ENCODE results near the gene COPS9.

COPS9 gene

DNA sequence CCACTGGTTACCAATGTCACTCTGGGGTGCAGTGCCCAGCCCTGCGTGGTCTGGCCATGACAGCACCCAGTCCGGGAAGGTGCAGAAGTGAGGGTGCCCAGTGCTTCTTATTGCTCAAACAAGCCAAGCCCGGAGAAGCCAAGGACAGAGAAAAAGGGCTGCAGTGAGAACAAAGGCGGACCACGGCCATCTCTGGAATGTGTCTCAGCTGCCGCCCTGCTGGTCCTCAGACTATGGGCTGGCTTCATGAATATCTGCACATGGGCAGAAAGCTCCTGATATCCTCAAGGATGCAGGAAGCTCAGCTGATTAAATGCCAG is 28.7 kb downstream of the COPS9 start:
- Mint-ChIP-seq H3K4me1 (no peaks in the 10 kb centered on the region), H3K27ac (no peak overlapping the region), H3K9me3 (no peaks in the 10 kb centered on the region), H3K36me3 (ENCODE audit: low read depth) (no peaks in the 10 kb centered on the region), H3K27me3 (ENCODE audit: low read depth, poor library complexity) (peaks cover 47% of the 10 kb centered on the region), H3K4me3 (no peak overlapping the region)
- TF ChIP-seq, protein P1, sequence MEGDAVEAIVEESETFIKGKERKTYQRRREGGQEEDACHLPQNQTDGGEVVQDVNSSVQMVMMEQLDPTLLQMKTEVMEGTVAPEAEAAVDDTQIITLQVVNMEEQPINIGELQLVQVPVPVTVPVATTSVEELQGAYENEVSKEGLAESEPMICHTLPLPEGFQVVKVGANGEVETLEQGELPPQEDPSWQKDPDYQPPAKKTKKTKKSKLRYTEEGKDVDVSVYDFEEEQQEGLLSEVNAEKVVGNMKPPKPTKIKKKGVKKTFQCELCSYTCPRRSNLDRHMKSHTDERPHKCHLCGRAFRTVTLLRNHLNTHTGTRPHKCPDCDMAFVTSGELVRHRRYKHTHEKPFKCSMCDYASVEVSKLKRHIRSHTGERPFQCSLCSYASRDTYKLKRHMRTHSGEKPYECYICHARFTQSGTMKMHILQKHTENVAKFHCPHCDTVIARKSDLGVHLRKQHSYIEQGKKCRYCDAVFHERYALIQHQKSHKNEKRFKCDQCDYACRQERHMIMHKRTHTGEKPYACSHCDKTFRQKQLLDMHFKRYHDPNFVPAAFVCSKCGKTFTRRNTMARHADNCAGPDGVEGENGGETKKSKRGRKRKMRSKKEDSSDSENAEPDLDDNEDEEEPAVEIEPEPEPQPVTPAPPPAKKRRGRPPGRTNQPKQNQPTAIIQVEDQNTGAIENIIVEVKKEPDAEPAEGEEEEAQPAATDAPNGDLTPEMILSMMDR (IDR thresholded peaks at IDR 0.05), result no peak
- no peak for DNase-seq

DNA sequence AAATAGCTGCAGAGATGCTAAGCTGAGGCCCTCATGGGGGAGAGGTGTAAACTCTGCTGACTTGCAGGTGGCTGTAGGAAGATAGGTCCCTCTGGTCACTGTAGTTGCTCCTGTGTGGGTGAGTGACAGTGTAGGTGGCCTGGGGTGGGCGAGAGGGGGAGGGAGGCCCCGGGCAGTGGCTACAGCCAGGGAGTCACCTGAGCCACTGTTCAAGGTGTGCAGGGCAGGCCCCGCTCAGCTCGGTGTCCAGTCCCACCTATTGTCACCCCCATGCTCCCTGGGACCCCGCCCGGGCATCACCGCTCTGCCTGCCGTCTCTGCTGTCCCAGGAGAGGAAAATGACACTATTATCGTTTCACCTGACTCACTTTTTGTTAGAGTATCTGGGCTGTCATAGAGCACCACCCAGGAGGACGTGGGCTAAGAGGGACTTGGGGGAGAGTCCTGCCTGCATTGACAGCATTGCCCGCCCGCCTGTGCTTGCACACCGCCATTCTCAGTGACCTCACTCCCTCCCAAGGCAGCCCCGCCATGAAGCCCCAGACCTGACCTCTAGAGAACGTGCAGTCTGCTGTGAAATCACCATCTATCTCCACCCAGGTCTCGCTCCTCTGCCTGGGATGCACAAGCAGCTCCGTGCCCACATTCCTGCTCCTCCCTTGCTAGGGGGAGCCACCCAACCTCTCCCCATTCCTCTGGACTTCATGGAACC is 29.2 kb downstream of the COPS9 start:
- no peak for DNase-seq
- Mint-ChIP-seq H3K4me1 (no peaks in the 10 kb centered on the region), H3K27ac (no peak overlapping the region), H3K36me3 (ENCODE audit: low read depth) (no peaks in the 10 kb centered on the region), H3K9me3 (no peaks in the 10 kb centered on the region), H3K4me3 (no peak overlapping the region), H3K27me3 (ENCODE audit: low read depth, poor library complexity) (peaks cover 44% of the 10 kb centered on the region)
- TF ChIP-seq, protein P1 (IDR thresholded peaks at IDR 0.05), result no peak

DNA sequence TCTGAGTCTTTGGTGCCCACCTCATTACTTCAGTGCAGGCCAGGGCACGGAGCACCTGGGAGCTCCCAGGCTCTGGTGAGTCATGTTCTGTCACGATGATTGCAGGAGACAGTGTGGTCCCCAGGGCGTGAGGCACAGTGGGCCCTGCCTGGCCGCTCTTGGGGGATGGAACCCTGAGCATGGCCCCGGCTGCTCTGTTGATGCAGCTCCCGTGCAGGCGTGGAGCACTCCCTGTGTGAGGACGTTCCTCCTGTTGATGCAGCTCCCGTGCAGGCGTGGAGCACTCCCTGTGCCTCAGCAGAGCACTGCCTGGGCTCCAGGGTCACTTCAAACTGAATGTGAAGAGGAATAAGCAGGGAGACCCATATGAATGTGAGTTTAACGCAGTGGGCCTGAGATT is 30.1 kb downstream of the COPS9 start:
- DNase-seq, result no peak
- H3K4me1 Mint-ChIP-seq, result no peaks in the 10 kb centered on the region
- H3K36me3 Mint-ChIP-seq (ENCODE audit: low read depth), result no peaks in the 10 kb centered on the region
- H3K27ac Mint-ChIP-seq, result no peak overlapping the region
- H3K4me3 Mint-ChIP-seq, result no peak overlapping the region
- TF ChIP-seq, protein P1 (IDR thresholded peaks at IDR 0.05), result no peak
- H3K9me3 Mint-ChIP-seq, result peaks cover 8% of the 10 kb centered on the region
- peaks cover 36% of the 10 kb centered on the region for H3K27me3 Mint-ChIP-seq (ENCODE audit: low read depth, poor library complexity)

DNA sequence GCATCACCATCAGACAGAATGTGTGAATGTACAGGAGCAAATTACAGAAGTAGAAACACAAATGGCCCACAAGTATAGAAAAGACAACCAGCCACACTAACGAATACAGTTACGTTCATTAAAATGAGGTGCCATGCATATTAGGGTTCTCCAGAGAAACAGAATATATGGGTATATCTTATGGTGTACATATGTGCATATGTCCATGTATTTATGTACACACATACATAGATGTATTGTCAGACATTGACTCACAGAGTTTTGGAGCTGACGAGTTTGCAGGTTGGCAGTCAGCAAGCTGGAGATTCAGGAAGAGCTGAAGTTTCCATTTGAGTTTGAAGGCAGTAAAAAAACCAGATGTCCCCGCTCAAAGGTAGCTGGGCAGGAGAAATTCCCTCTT is 33.0 kb downstream of the COPS9 start:
- TF ChIP-seq, protein P1 (IDR thresholded peaks at IDR 0.05), result no peak
- Mint-ChIP-seq H3K27me3 (ENCODE audit: low read depth, poor library complexity) (peaks cover 34% of the 10 kb centered on the region), H3K36me3 (ENCODE audit: low read depth) (no peaks in the 10 kb centered on the region), H3K9me3 (peaks cover 34% of the 10 kb centered on the region), H3K4me3 (no peak overlapping the region), H3K27ac (no peak overlapping the region), H3K4me1 (no peaks in the 10 kb centered on the region)
- no peak for DNase-seq

DNA sequence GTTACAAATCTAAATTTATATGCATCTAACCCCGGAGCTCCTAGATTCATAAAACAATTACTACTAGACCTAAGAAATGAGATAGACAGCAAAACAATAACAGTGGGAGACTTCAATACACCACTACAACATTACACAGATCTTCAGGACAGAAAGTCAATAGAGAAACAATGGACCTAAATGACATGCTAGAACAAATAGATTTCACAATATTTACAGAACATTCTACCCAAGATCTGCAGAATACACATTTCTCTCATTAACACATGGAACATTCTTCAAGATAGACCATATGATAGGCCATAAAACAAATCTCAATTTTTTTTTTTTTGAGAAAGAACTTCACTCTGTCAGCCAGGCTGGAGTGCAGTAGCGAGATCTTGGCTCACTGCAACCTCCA is 37.8 kb downstream of the COPS9 start:
- peaks cover 58% of the 10 kb centered on the region for H3K9me3 Mint-ChIP-seq
- H3K27ac Mint-ChIP-seq, result no peak overlapping the region
- no peaks in the 10 kb centered on the region for H3K36me3 Mint-ChIP-seq (ENCODE audit: low read depth)
- H3K27me3 Mint-ChIP-seq (ENCODE audit: low read depth, poor library complexity), result peaks cover 72% of the 10 kb centered on the region
- H3K4me1 Mint-ChIP-seq, result peaks cover 7% of the 10 kb centered on the region
- TF ChIP-seq, protein P1 (IDR thresholded peaks at IDR 0.05), result no peak
- no peak for DNase-seq
- H3K4me3 Mint-ChIP-seq, result no peak overlapping the region

Data from nephron progenitor cell (in vitro differentiated cells).